Measurements from ENCODE around the gene WNK2.

GRCh38 chr9:93254806-93255493 is 71.0 kb downstream of the WNK2 start:
- TF ChIP-seq CTCF (IDR thresholded peaks at IDR 0.05; ENCODE audit: low read depth, low read length) (no peak), EZH2phosphoT487 (IDR thresholded peaks at IDR 0.05; ENCODE audit: low read depth) (no peak)

Measured in OCI-LY3 (cell line).